Measurements from ENCODE around the gene PCAT6.

GRCh38 chr1:202807926-202808757, 2.6 kb upstream of the PCAT6 start, which contains the start of gene KDM5B:
- TF ChIP-seq, protein P1, sequence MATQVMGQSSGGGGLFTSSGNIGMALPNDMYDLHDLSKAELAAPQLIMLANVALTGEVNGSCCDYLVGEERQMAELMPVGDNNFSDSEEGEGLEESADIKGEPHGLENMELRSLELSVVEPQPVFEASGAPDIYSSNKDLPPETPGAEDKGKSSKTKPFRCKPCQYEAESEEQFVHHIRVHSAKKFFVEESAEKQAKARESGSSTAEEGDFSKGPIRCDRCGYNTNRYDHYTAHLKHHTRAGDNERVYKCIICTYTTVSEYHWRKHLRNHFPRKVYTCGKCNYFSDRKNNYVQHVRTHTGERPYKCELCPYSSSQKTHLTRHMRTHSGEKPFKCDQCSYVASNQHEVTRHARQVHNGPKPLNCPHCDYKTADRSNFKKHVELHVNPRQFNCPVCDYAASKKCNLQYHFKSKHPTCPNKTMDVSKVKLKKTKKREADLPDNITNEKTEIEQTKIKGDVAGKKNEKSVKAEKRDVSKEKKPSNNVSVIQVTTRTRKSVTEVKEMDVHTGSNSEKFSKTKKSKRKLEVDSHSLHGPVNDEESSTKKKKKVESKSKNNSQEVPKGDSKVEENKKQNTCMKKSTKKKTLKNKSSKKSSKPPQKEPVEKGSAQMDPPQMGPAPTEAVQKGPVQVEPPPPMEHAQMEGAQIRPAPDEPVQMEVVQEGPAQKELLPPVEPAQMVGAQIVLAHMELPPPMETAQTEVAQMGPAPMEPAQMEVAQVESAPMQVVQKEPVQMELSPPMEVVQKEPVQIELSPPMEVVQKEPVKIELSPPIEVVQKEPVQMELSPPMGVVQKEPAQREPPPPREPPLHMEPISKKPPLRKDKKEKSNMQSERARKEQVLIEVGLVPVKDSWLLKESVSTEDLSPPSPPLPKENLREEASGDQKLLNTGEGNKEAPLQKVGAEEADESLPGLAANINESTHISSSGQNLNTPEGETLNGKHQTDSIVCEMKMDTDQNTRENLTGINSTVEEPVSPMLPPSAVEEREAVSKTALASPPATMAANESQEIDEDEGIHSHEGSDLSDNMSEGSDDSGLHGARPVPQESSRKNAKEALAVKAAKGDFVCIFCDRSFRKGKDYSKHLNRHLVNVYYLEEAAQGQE (IDR thresholded peaks at IDR 0.05; ENCODE audit: insufficient replicate concordance, low read depth): no peak
- TF ChIP-seq, protein P2, sequence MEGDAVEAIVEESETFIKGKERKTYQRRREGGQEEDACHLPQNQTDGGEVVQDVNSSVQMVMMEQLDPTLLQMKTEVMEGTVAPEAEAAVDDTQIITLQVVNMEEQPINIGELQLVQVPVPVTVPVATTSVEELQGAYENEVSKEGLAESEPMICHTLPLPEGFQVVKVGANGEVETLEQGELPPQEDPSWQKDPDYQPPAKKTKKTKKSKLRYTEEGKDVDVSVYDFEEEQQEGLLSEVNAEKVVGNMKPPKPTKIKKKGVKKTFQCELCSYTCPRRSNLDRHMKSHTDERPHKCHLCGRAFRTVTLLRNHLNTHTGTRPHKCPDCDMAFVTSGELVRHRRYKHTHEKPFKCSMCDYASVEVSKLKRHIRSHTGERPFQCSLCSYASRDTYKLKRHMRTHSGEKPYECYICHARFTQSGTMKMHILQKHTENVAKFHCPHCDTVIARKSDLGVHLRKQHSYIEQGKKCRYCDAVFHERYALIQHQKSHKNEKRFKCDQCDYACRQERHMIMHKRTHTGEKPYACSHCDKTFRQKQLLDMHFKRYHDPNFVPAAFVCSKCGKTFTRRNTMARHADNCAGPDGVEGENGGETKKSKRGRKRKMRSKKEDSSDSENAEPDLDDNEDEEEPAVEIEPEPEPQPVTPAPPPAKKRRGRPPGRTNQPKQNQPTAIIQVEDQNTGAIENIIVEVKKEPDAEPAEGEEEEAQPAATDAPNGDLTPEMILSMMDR (IDR thresholded peaks at IDR 0.05; ENCODE audit: insufficient read depth, low read length): no peak
- TF ChIP-seq POLR2AphosphoS5 (IDR thresholded peaks at IDR 0.05; ENCODE audit: low read depth): peak; percentile 77; the same call in 1 of the 2 replicates
- TF ChIP-seq GABPA (IDR thresholded peaks at IDR 0.05; ENCODE audit: low read depth): no peak
- no peak for TF ChIP-seq SPI1 (IDR thresholded peaks at IDR 0.05; ENCODE audit: borderline replicate concordance, low read depth)

Measured in HL-60 (cell line).